GM11168 (cell line): ENCODE measurements around the gene MYH7.
"Not testable (repeated sequence)": the region's sequence is repeated elsewhere in the genome, so short reads cannot be mapped to it uniquely, and the experiment has no call there.

Experiments
- in situ Hi-C: fragments of 300-500 bp; cut with MboI; formaldehyde crosslinking; loops from one replicate; pipeline ENCODE4 v1.12.0; 2022; ENCODE audit warnings: low sequenced_read_pairs; ENCODE audit not compliant: unreplicated experiment

MYH7 gene

DNA sequence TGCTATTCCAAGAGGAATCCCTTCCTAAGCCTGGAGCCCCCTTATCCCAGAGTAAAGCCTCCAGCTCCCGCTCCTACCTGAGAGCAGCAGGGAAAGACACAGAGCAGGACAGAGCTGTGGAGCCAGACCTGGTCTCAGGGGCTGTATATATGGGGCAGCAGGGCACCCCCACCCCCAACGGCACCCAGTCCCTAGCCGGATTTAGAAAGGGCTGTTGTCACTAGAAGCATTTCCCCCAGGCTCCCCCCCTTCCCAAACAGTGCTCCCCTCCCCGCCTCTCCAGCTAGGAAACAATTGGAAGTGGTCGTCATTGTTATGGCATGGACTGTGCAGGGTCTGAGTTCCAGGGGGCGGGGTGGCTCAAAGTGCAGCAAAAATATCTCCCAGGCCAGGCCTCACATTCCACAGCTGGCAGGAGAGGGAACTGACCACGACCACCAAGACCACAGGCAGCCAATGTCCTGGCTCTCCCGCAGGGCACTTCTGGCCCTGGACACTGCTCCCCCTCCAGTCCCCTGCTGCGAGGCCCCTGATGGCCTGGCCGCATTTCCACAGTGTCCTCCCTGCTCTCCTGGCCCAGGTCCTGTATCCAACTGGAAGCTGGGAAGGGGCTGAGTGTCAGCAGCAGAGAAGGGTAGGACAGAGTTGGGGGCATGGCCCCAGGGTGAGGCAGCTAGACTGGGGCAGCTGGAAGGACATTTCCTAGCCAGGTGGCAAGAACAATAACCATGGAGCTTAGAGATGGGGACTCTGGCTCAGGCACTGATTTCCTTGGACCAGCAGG, at the start of gene MYH7:
TSS of gene MYH7 (minus strand) at position 118 of the 784 bp plus-strand sequence. CDS start 1,928 bp downstream, outside the sequence.
- in situ Hi-C loops, result no loop called here

DNA sequence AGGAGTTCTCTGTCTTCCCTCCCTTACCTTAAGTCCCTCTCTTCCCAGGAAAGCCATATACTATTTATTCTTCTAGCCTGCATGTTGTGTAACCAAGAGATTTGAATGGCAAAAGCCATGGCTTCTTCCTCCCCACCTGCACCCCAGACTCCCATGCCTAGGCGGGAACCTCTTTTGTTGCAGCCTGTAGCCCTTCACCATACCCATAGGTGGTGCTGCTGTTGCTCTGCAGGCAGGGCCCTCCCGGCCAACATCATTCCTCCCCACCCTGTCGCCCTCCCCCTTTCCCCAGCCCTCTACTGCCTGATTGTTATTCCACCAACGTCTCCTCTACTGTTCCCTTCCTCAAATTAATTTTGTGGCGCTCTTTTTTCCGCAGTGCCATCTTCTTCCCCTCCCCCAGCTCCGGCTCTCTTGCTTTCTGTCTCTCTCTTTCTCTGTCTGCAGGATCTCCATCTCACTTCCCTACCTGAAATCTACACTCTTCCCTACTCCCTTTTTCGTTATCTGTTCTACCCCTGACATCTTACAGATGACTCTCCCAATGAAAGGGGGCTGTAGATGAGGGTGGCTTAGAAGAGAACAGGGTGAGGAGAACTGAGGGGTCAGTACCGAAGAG, 47.9 kb upstream of the MYH7 start:
- in situ Hi-C loops, result no loop called here

DNA sequence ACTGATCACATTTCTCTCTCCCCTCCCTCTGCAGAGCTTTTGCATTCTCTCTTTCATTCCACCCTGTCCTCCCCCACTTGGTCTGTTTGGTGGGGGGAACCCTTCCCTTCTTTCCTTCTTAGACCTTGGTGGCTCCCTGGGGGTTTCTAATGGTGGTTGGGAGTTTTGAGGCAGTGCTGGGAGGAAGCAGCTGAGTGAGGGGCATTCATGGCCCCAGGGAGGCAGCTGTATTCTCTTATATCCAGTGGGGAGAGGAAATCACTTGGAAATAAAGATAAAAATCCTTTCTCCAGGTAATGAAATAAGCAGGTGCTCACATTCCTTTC, 47.3 kb upstream of the MYH7 start:
- in situ Hi-C loops, result no loop called here

DNA sequence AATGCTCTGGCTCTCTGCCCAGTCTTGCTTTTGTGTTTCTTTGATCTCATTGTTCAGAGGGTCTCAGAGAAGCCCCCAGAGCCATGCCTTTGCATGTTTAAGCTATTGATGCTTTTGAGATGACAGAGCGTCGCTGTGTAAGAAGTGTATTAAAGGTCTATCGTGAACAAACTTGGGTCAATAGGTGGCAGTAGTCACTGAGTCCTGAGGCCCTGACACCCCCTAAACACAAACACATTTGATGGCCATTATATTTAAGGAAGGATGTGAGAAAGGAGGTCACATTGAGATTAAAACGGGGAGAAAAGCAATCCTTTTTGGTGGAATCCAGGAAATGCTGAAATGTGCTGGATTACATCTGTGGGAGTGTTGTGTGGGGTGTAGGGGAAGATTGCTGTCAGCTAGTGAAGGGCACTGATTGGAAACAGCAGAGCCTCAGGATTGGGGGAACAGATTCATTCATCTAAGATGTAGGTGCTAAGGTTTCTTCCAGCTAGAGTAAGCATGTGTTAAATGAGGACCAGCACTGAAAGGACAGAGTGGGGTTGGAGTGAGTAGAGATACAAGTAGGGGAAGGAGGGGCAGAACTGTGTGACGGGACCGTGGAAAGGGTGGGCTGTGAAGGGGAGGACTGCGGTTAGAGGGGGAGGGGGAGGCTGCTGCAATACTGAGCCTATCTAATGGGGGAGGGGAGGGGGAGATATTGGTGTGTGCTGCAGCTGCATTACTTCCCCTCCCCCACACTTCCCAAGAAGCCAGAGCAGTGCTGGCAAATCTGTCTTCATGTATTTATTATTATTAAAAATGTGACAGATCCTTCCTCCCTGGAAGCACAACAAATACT, 46.7 kb upstream of the MYH7 start:
- in situ Hi-C loops, result no loop called here

DNA sequence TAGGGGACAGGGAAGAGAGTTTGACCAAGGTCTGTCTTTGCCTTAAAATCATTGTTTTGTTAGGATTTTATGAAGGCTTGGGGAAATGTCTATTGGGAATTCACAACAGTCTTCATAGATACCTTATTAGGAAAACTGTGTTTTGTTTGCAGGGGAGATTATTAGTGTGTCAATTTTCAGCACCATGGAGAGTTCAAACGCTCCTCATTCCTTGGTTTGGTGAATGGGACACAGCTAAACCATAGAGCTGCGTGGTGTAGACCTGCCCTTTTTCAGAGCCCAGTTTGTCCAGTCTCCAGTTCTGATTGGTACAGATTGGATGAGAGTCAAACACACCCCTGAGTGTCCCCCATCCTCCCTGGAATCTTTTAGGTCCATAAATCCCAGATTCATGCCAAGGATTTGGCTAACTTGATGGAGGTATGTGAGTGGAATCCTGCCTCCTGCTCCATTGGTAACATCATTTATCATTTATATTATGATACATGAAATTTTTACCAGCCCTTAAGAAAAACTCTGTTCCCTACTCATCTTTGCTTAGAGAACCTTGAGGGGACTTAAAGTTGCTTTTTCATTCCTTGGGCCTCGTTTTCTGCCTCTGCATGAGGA, 46.0 kb upstream of the MYH7 start:
- in situ Hi-C loops, result no loop called here

DNA sequence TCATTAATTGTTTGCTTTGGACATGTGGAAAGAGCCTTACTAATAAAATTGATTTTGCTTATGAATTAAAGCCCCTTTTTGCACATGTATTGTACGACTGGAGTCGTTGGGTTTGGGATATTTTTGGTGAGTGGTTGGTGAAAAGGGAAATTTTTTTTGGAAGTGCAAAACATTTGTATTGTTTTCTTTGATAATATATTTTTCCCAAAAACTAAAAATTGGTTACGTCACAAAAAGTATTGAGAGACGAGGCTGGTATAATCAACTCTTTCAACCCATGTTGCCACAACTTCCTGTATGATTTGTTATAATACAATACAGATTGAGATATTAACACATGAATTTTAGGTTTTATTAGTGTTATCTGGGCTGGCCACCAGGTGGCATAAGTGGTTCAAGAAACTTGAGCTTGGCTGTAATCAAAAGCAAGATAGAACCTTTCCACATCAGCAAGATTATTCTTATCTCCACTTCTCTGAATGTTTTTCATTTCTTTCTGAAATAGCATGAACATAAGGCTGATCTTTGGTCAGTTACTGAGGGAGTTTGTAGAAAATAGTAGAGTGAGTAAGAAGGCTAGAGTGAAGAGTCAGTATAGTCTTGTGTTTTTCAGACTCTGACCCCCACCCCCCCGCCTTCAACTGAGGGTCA, 42.8 kb upstream of the MYH7 start:
- in situ Hi-C loops, result no loop called here

DNA sequence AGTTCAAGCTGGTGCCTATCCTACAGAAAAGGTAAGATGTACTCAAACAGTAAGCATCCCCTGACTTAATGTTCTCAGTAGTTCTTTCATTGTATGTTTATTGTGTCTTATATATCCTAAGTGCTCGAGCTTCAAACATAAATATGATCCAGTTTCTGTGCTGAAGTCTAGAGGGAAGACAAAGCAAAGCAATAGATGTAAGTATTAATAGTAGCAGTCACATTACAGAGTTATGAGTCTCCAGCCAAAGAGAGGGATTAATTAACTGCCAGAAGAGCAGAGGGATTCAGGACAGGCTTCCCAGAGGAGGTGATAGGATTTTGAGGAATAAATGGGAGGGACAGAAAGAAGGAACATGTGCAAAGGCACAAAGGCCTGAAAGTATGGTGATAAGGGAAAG, 35.5 kb upstream of the MYH7 start:
- in situ Hi-C loops, result no loop called here

DNA sequence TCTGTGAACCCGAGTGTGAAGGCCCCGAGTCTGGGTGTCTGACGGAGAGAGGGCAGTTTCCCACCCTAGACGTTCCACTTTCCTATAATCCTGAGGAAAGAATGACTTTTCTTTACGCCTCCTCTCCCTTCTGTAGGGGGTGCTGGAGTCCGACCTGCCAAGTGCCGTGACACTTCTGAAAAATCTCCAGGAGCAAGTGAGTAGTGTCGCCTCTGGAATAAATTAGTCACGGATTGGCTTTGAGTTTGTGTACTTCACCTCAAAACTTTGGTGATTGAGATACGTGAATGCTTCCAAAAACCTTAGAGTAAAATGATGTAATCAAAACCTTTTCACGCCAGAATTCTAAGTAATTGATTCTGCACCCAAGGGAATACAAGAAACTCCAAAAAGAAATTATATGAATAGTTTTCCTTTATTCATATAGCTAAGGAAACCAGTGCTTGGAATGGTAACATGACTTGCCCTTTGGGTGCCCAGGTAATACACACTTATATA, 34.5 kb upstream of the MYH7 start:
- in situ Hi-C loops, result no loop called here

DNA sequence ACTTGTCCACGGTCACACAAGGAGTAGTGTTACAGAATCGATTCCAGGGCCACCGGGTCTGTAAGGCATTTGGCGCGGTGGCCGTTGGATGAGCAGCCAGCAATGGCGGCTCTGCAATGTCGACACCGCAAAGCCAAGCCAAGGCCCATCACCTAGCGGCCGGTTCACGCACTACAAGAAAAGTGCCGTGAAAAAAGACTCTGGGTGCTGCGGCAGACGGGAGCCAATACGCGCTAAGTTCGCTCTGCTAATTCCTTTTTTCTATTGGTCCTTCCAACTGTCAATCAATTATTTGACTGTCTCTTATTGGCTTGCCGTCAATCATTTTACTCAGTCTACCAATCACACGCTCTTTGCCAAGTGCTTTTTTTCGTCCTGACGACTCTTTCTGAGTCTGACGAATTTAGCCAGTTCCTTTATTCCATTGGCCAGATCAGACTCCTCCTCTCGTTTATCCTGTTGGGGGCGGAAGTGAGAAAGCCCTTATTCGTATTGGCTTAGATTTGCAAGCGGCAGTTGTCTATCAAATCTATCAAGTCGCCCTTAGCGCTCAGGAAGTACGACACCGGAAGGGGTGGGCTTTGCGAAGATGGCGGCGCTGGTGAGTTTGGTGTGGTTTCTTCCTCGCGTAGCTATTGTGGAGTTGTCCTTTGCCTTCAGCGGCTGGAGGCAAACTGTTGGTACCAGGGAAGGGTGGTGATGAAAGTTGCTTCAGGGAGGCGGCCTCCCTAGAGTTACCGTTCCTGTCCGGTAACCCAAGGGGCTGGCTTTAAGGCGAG, 33.9 kb upstream of the MYH7 start, which contains the start of gene NGDN:
TSS of gene NGDN (plus strand) at position 577 of the 779 bp plus-strand sequence. CDS start at position 590, 13 bp downstream.
- in situ Hi-C loops, result no loop called here

DNA sequence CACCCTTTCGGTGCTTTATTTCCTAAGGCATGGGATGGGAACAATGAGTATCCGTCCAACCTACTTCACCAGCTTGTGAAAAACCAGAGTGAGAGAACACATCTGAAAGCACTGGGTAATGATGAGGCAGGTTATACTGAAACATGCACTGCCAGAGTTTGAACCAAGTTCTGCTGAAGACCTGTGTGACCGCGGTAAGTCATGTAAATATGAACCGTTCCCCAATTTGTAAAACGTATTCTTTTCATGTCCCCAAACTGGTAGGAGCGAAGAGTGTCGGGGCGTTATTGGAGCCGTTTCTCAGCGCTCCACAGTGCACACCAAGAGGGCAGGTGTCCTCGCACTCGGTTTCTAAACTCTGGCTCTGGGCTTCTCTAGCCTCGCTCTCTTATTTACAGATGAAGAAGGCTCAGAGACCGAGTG, 33.3 kb upstream of the MYH7 start:
- in situ Hi-C loops, result no loop called here

DNA sequence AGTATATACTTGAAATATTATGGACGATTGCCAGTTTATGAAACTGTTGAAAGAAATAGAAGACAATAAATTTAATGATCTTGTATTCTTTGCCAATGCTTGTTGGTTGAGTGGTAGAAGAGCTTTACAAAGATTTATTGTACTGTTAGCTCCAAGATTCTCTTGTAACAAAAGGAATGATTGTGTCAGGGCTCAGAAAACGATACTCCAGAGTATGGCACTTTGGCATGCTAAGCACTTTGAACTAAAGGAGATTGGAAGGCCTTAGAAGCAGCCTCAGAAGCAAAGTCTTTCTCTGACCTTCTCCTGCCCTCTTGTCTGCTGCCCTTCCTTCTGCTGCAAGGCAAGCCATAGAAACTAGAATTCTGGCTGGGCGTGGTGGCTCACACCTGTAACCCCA, 29.8 kb upstream of the MYH7 start:
- in situ Hi-C loops, result no loop called here

DNA sequence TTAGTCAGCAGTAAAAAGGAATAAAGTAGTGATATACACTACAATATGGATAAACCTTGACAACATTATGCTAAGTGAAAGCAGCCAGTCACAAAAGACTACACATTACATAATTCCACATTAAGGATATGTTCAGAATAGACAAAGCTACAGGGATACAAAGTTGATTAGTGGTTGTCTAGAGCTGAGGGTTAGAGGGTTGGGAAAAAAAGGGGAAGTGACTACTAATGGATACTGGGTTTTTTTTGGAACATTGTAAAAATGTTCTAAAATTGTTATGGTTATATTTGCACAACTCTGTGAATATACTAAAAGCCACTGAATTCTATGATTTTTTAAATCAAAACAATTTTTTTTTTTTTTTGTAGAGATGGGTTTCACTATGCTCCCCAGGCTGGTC, 29.2 kb upstream of the MYH7 start:
- in situ Hi-C loops, result no loop called here

DNA sequence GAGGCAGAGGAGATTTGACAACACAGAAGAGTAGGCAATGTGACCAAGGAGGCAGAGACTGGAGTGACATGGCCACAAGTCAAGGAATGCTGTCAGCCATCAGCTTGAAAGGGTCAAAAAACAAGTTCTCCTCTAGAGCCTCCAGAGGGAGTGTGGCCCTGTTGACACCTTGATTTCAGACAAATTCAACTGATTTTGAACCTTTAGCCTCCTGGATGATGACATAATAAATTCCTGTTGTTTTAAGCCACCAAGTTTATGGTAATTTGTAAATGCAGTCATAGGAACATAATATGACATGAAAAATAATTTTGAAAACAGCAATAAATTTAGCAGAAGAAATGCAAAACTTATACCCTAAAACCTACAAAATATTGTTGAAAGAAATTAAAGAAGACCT, 25.5 kb upstream of the MYH7 start:
- in situ Hi-C loops, result no loop called here

DNA sequence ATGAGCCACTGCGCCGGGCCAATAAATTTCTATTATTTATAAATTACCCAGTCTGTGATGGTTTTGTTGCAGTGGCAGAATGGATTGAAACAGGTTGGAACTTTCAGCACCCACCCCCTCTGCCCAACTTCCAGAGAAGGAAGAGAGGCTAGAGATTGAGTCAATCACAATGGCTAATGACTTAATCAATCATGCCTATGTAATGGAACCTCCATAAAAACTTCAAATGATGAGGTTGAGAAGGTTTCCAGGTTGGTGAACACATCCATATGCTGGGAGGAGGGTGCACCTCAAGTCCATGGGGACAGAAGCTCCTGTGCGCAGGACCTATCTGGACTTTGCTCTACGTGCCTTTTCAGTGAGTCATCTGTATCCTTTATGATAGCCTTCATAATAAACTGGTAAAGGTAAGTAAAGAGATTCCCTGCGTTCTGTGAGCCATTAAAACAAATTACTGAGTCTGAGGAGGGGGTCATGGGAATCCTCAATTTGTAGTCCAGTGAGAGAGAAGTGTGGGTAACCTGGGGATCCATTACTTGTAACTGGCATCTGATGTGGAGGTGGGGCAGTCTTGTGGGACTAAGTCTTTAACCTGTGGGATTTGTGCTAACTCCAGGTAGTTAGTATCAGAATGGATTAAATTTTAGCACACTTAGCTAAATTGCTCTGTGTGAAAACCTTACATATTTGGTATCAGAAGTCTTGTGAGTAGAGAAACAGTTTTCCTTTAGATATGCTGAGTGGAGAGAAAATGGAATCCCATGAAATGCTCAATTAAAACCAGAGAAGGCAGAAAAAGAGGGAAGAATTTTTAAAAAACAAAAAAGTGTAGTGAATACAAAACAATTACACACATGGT, 22.4 kb upstream of the MYH7 start:
- in situ Hi-C loops, result no loop called here

DNA sequence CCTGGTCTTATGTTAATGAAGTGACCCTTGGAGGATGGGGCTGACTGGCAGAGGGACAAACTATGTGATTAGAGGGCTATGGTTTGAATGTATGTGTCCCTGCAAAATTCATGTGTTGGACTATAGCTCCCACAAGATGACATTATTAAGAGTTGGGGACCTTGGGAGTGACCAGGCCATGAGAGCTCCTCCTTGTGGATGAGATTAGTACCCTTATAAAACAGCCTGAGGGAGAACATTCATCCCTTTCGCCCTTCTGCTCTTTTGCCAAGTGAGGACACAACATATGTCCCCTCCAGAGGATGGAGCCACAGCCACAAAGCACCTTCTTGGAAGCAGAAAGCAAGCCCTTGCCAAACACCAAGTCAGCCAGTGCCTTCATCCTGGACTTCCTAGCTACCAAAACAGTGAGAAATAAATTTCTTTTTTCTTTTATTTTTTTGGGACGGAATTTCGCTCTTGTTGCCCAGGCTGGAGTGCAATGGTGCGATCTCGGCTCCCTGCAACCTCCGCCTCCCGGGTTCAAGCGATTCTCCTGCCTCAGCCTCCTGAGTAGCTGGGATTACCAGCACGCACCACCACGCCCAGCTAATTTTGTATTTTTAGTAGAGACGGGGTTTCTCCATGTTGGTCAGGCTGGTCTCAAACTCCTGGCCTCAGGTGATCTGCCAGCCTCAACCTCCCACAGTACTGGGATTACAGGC, 21.6 kb upstream of the MYH7 start:
- in situ Hi-C loops, result not testable (repeated sequence)

DNA sequence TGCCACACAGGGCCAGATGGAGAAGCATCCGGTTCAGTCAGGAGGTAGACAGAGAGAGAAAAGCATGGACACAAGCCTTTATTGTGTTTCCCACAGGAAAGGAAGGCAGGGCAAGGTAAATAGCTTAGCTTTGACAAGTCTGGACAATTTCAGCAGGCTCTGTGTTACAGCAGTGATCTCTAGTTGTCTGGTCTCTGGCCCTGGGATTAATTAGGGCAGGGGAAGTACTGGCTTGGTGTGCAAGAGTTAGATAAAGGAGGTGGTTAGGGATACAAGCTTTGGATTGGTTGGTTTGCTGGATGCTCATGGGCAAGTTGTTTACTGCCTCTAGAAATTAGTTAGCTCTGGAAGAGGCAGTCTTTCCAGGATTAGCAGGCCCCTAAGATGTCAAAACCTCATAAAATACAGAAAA, 19.0 kb upstream of the MYH7 start:
- in situ Hi-C loops, result no loop called here

DNA sequence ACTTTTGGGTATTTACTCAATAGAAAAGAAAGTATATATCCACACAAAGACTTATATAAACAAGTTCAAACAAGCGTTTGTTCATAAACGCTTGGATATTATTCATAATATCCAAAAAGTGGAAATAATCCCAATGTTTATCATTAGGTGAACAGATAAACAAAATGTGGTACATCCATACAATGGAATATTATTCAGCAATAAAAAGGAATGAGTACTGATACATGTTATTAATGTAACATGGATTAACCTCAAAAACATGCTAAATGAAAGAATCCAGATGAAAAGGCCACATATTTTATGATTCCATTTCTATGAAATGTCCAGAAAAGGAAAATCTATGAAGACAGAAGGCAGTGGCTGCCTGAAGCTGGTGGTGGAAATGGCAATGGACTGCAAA, 16.8 kb upstream of the MYH7 start:
- in situ Hi-C loops, result no loop called here

DNA sequence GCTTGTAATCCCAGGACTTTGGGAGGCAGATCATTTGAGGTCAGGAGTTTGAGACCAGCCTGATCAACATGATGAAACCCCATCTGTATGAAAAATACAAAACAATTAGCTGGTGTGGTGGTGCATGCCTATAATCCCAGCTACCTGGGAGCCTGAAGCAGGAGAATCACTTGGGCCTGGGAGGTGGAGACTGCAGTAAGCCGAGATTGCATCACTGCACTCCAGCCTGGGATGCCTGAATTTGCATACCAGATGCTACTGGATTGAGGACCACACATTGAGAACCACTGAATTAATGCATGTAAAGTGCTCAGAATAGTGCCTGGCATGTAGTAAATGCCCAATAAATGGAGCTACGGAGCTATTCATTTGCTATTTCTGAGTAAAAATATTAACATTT, 14.9 kb upstream of the MYH7 start:
- in situ Hi-C loops, result no loop called here
